RPMI8226 (cell line): ENCODE data around the gene MMP14.

ENCODE experiments used
- DNase-seq: peaks from one replicate; pipeline ENCODE4 v3.0.0-alpha.2; 2015

Gene MMP14

GRCh38 chr14:22886500-22887259 is 50.3 kb downstream of the MMP14 start:
- DNase-seq = peak; percentile 88

- DNase-seq = peak; percentile 91
Observed at GRCh38 chr14:22887260-22887989, 51.0 kb downstream of the MMP14 start.

GRCh38 chr14:22887990-22888378 is 51.6 kb downstream of the MMP14 start:
- peak; percentile 57 for DNase-seq

- DNase-seq = peak; percentile 70
Observed at GRCh38 chr14:22888662-22889061, 52.3 kb downstream of the MMP14 start.

- DNase-seq = no peak
Observed at GRCh38 chr14:22890416-22890815, 54.0 kb downstream of the MMP14 start.

- DNase-seq = no peak
Observed at GRCh38 chr14:22892488-22892887, 56.1 kb downstream of the MMP14 start.

- DNase-seq = no peak
Observed at GRCh38 chr14:22893706-22894105, 57.3 kb downstream of the MMP14 start.

GRCh38 chr14:22895402-22895801 is 59.0 kb downstream of the MMP14 start:
- no peak for DNase-seq

- DNase-seq = no peak
Observed at GRCh38 chr14:22896356-22896755, 60.0 kb downstream of the MMP14 start.

GRCh38 chr14:22896760-22897159 is 60.4 kb downstream of the MMP14 start:
- DNase-seq = no peak

- DNase-seq = no peak
Observed at GRCh38 chr14:22897357-22897756, 61.0 kb downstream of the MMP14 start.
